Neural cell (in vitro differentiated cells): Measurements from ENCODE around the gene CREB3L1. TPM values are rescaled to one million over a fixed set of nuclear protein-coding genes. Genes with fewer than 3 reads are reported as not detected.

Source experiments
- H2AFZ ChIP-seq: fragments of 200-600, 300-800 bp; sonication (generic), shearing (Covaris generic); 2 replicates; pipeline ENCODE4 v1.6.0; 2014; ENCODE audit warnings: low read depth, mild to moderate bottlenecking, antibody characterized with exemption, low read length, moderate library complexity
- H3F3A ChIP-seq: fragments of 200-600 bp; shearing (Covaris generic); 2 replicates; pipeline ENCODE4 v1.6.1; 2016; ENCODE audit warnings: mild to moderate bottlenecking, moderate library complexity, mixed read lengths, antibody characterized with exemption, low read length; ENCODE audit not compliant: insufficient read depth, poor library complexity, severe bottlenecking
- H3K27ac ChIP-seq: fragments of 200-600, 300-800 bp; sonication (generic), shearing (Covaris generic); 2 replicates; pipeline ENCODE4 v1.5.1; 2014; ENCODE audit warnings: mild to moderate bottlenecking, low read length, moderate library complexity
- H3K27me3 ChIP-seq: fragments of 300-800, 200-600 bp; sonication (generic), shearing (Covaris generic); 2 replicates; pipeline ENCODE4 v1.6.0; 2014; ENCODE audit warnings: mild to moderate bottlenecking, low read depth, low read length, moderate library complexity; ENCODE audit not compliant: insufficient read depth
- H3K36me3 ChIP-seq: fragments of 300-800, 200-600 bp; sonication (generic), shearing (Covaris generic); 2 replicates; pipeline ENCODE4 v1.5.1; 2014; ENCODE audit warnings: mild to moderate bottlenecking, antibody characterized with exemption, low read length, moderate library complexity; ENCODE audit not compliant: insufficient read depth
- H3K4me2 ChIP-seq: fragments of 300-800, 200-600 bp; sonication (generic), shearing (Covaris generic); 2 replicates; pipeline ENCODE4 v1.6.0; 2014; ENCODE audit warnings: mild to moderate bottlenecking, low read length
- H3K4me3 ChIP-seq: fragments of 300-800, 200-600 bp; sonication (generic), shearing (Covaris generic); 2 replicates; pipeline ENCODE4 v1.5.1; 2014; ENCODE audit warnings: mild to moderate bottlenecking, low read length, moderate library complexity
- H3K79me2 ChIP-seq: fragments of 200-600 bp; shearing (Covaris generic); replicated peaks from 2 replicates; pipeline ENCODE4 v1.6.0; 2014; ENCODE audit warnings: mild to moderate bottlenecking, low read length, moderate library complexity; ENCODE audit not compliant: insufficient read depth
- H3K9ac ChIP-seq: fragments of 300-800, 200-600 bp; sonication (generic), shearing (Covaris generic); 2 replicates; pipeline ENCODE4 v1.6.1; 2016; ENCODE audit warnings: mild to moderate bottlenecking, low read length, mixed read lengths
- H3K9me2 ChIP-seq: fragments of 200-600 bp; shearing (Covaris generic); 2 replicates; pipeline ENCODE4 v1.6.1; 2016; ENCODE audit warnings: mild to moderate bottlenecking, low read length, mixed read lengths; ENCODE audit not compliant: insufficient read depth
- H3K9me3 ChIP-seq: fragments of 200-600, 300-800 bp; sonication (generic), shearing (Covaris generic); 2 replicates; pipeline ENCODE4 v1.6.1; 2016; ENCODE audit warnings: mild to moderate bottlenecking, mixed run types, low read length, moderate library complexity, mixed read lengths
- H4K20me1 ChIP-seq: fragments of 200-600 bp; shearing (Covaris generic); 2 replicates; pipeline ENCODE4 v1.6.1; 2016; ENCODE audit warnings: mild to moderate bottlenecking, mixed run types; ENCODE audit not compliant: insufficient read depth
- EP300 ChIP-seq: fragments of 450-650 bp; conservative IDR thresholded peaks from 2 replicates; pipeline ENCODE4 v1.6.1; 2014; ENCODE audit warnings: antibody characterized with exemption, mild to moderate bottlenecking, moderate library complexity; ENCODE audit not compliant: poor library complexity, severe bottlenecking
- EZH2 ChIP-seq: fragments of 200-600, 300-800 bp; shearing (Covaris generic), sonication (generic); IDR thresholded peaks from 2 replicates; pipeline ENCODE4 v1.6.1; 2014; ENCODE audit warnings: antibody characterized with exemption, low read length, borderline replicate concordance, mild to moderate bottlenecking; ENCODE audit not compliant: insufficient read depth, poor library complexity, severe bottlenecking
- MXI1 ChIP-seq: fragments of 450-650 bp; conservative IDR thresholded peaks from 2 replicates; pipeline ENCODE4 v1.6.1; 2014; ENCODE audit warnings: antibody characterized with exemption, mild to moderate bottlenecking; ENCODE audit not compliant: poor library complexity, severe bottlenecking
- POLR2AphosphoS5 ChIP-seq: IDR thresholded peaks from 2 replicates; pipeline ENCODE4 v1.6.1; 2012
- RAD21 ChIP-seq: fragments of 450-650 bp; conservative IDR thresholded peaks from 2 replicates; pipeline ENCODE4 v1.6.1; 2014; ENCODE audit warnings: antibody characterized with exemption, mild to moderate bottlenecking, moderate library complexity
- SMC3 ChIP-seq: fragments of 450-650 bp; conservative IDR thresholded peaks from 2 replicates; pipeline ENCODE4 v1.6.1; 2014; ENCODE audit warnings: antibody characterized with exemption, mild to moderate bottlenecking, moderate library complexity; ENCODE audit not compliant: poor library complexity
- TAF1 ChIP-seq: IDR thresholded peaks from 2 replicates; pipeline ENCODE4 v1.6.1; 2012; ENCODE audit warnings: low read depth
- polyA plus RNA-seq: library from polyadenylated mRNA; depleted of rRNA; stranded (reverse); fragments of >200 nt; gene quantifications from 2 replicates; pipeline ENCODE4 v1.2.3, GENCODE V29; 2014
- TF ChIP-seq, protein P1 (sequence below): IDR thresholded peaks from 2 replicates; pipeline ENCODE4 v1.6.1; 2012; ENCODE audit warnings: borderline replicate concordance
- TF ChIP-seq, protein P2 (sequence below): fragments of 450-650 bp; IDR thresholded peaks from 2 replicates; pipeline ENCODE4 v1.5.1; 2014; ENCODE audit warnings: antibody characterized with exemption, mild to moderate bottlenecking, moderate library complexity; ENCODE audit not compliant: poor library complexity, severe bottlenecking

The CREB3L1 gene
- polyA plus RNA-seq, 1 donor from 2014 or later, result not detected

- H3K4me3 ChIP-seq, result no peak overlapping the region
- H3K4me2 ChIP-seq, result no peak overlapping the region
- H3K27me3 ChIP-seq, result peaks cover 26% of the 10 kb centered on the region
- no peaks in the 10 kb centered on the region for H3K36me3 ChIP-seq
- H3F3A ChIP-seq, result peaks cover 9% of the 10 kb centered on the region
- H3K9me2 ChIP-seq, result no peaks in the 10 kb centered on the region
- no peak overlapping the region for H3K27ac ChIP-seq
- no peak for TF ChIP-seq POLR2AphosphoS5
- no peak for TF ChIP-seq TAF1
- TF ChIP-seq EZH2, result no peak
- TF ChIP-seq SMC3, result no peak
- no peak for TF ChIP-seq RAD21
- TF ChIP-seq, protein P1, sequence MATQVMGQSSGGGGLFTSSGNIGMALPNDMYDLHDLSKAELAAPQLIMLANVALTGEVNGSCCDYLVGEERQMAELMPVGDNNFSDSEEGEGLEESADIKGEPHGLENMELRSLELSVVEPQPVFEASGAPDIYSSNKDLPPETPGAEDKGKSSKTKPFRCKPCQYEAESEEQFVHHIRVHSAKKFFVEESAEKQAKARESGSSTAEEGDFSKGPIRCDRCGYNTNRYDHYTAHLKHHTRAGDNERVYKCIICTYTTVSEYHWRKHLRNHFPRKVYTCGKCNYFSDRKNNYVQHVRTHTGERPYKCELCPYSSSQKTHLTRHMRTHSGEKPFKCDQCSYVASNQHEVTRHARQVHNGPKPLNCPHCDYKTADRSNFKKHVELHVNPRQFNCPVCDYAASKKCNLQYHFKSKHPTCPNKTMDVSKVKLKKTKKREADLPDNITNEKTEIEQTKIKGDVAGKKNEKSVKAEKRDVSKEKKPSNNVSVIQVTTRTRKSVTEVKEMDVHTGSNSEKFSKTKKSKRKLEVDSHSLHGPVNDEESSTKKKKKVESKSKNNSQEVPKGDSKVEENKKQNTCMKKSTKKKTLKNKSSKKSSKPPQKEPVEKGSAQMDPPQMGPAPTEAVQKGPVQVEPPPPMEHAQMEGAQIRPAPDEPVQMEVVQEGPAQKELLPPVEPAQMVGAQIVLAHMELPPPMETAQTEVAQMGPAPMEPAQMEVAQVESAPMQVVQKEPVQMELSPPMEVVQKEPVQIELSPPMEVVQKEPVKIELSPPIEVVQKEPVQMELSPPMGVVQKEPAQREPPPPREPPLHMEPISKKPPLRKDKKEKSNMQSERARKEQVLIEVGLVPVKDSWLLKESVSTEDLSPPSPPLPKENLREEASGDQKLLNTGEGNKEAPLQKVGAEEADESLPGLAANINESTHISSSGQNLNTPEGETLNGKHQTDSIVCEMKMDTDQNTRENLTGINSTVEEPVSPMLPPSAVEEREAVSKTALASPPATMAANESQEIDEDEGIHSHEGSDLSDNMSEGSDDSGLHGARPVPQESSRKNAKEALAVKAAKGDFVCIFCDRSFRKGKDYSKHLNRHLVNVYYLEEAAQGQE, result no peak
- TF ChIP-seq, protein P2, sequence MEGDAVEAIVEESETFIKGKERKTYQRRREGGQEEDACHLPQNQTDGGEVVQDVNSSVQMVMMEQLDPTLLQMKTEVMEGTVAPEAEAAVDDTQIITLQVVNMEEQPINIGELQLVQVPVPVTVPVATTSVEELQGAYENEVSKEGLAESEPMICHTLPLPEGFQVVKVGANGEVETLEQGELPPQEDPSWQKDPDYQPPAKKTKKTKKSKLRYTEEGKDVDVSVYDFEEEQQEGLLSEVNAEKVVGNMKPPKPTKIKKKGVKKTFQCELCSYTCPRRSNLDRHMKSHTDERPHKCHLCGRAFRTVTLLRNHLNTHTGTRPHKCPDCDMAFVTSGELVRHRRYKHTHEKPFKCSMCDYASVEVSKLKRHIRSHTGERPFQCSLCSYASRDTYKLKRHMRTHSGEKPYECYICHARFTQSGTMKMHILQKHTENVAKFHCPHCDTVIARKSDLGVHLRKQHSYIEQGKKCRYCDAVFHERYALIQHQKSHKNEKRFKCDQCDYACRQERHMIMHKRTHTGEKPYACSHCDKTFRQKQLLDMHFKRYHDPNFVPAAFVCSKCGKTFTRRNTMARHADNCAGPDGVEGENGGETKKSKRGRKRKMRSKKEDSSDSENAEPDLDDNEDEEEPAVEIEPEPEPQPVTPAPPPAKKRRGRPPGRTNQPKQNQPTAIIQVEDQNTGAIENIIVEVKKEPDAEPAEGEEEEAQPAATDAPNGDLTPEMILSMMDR, result no peak
- TF ChIP-seq MXI1, result no peak
- TF ChIP-seq EP300, result no peak
- H3K9me3 ChIP-seq, result no peaks in the 10 kb centered on the region
- H3K9ac ChIP-seq, result no peak overlapping the region
- H2AFZ ChIP-seq, result no peak overlapping the region
- H3K79me2 ChIP-seq, result no peaks in the 10 kb centered on the region
- H4K20me1 ChIP-seq, result no peaks in the 10 kb centered on the region
Measured at GRCh38 chr11:46240861-46241260, 36.6 kb upstream of the CREB3L1 start.

- Histone ChIP-seq H3F3A (peaks cover 9% of the 10 kb centered on the region), H3K27me3 (peaks cover 15% of the 10 kb centered on the region), H3K9me3 (no peaks in the 10 kb centered on the region), H3K9ac (no peak overlapping the region), H3K4me2 (no peak overlapping the region), H3K79me2 (no peaks in the 10 kb centered on the region), H3K9me2 (no peaks in the 10 kb centered on the region), H3K36me3 (no peaks in the 10 kb centered on the region), H2AFZ (no peak overlapping the region), H3K27ac (no peak overlapping the region), H4K20me1 (no peaks in the 10 kb centered on the region), H3K4me3 (peak overlapping the region; percentile 66)
- TF ChIP-seq EZH2 (no peak), EP300 (no peak)
- TF ChIP-seq, protein P2, result no peak
Measured at GRCh38 chr11:46242041-46242951, 35.2 kb upstream of the CREB3L1 start.
